ENCODE results near the gene PAFAH2.

Gene PAFAH2

DNA sequence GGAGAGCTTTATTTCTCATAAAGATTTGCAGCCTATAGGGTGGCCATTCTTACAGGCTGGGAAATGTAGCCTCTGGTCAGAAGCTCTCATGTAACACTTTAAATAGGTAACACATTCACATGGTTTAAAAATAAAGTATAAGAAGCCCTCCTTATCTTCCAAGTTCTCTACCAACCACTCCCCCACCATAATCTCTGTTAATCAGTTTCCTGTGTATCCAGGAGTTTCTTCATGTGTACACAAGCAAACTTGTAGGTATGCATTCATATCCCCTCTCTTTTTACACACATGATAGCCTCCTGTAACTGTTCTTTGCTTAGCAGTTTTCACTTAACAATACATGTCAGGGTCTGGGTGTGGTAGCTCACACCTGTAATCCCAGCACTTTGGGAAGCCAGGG is 86.7 kb downstream of the PAFAH2 start:
- TF ChIP-seq, protein P1, sequence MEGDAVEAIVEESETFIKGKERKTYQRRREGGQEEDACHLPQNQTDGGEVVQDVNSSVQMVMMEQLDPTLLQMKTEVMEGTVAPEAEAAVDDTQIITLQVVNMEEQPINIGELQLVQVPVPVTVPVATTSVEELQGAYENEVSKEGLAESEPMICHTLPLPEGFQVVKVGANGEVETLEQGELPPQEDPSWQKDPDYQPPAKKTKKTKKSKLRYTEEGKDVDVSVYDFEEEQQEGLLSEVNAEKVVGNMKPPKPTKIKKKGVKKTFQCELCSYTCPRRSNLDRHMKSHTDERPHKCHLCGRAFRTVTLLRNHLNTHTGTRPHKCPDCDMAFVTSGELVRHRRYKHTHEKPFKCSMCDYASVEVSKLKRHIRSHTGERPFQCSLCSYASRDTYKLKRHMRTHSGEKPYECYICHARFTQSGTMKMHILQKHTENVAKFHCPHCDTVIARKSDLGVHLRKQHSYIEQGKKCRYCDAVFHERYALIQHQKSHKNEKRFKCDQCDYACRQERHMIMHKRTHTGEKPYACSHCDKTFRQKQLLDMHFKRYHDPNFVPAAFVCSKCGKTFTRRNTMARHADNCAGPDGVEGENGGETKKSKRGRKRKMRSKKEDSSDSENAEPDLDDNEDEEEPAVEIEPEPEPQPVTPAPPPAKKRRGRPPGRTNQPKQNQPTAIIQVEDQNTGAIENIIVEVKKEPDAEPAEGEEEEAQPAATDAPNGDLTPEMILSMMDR (IDR thresholded peaks at IDR 0.05; ENCODE audit: low read depth, low read length) = no peak
- in situ Hi-C loops (cut with HindIII; ENCODE audit: low sequenced_read_pairs) = no loop called here
- H3K4me3 ChIP-seq (ENCODE audit: low read depth, low read length) = no peak overlapping the region
- no peak for DNase-seq (ENCODE audit: low read depth, low spot score)

All from astrocyte of the spinal cord (primary cell).